ENCODE measurements around the gene DIP2C.
"Not testable (repeated sequence)": the region's sequence is repeated elsewhere in the genome, so short reads cannot be mapped to it uniquely, and the experiment has no call there.

Gene DIP2C

GRCh38 chr10:364267-364775, 325.1 kb downstream of the DIP2C start:
- no peak for DNase-seq

GRCh38 chr10:363152-363551, 326.3 kb downstream of the DIP2C start:
- DNase-seq = no peak

- DNase-seq = no peak
Measured at GRCh38 chr10:361203-362081, 328.0 kb downstream of the DIP2C start.

- DNase-seq = no peak
Measured at GRCh38 chr10:360653-361052, 328.8 kb downstream of the DIP2C start.

- DNase-seq = no peak
Measured at GRCh38 chr10:359762-360161, 329.7 kb downstream of the DIP2C start.

GRCh38 chr10:359093-359492, 330.4 kb downstream of the DIP2C start:
- DNase-seq = no peak

GRCh38 chr10:357201-357950, 332.1 kb downstream of the DIP2C start:
- no peak for DNase-seq

GRCh38 chr10:356452-356851, 333.0 kb downstream of the DIP2C start:
- no peak for DNase-seq

GRCh38 chr10:354901-355617, 334.4 kb downstream of the DIP2C start:
- DNase-seq = no peak

- DNase-seq = no peak
Measured at GRCh38 chr10:352476-353235, 336.8 kb downstream of the DIP2C start.

GRCh38 chr10:351770-352334, 337.6 kb downstream of the DIP2C start:
- peak; percentile 22 for DNase-seq

- no peak for DNase-seq
Measured at GRCh38 chr10:350981-351501, 338.4 kb downstream of the DIP2C start.

- DNase-seq = no peak
Measured at GRCh38 chr10:349081-349480, 340.4 kb downstream of the DIP2C start.

GRCh38 chr10:348456-348855, 341.0 kb downstream of the DIP2C start:
- DNase-seq = no peak

- DNase-seq = not testable (repeated sequence)
Measured at GRCh38 chr10:347774-348173, 341.7 kb downstream of the DIP2C start.

GRCh38 chr10:347190-347589, 342.3 kb downstream of the DIP2C start:
- not testable (repeated sequence) for DNase-seq

GRCh38 chr10:344582-345200, 344.8 kb downstream of the DIP2C start:
- no peak for DNase-seq

GRCh38 chr10:343231-344220, 345.9 kb downstream of the DIP2C start:
- DNase-seq = no peak

GRCh38 chr10:341081-341740, 348.3 kb downstream of the DIP2C start:
- DNase-seq = no peak
